ENCODE measurements around the gene SLC6A18.
"Not testable (repeated sequence)": the region's sequence is repeated elsewhere in the genome, so short reads cannot be mapped to it uniquely, and the experiment has no call there.

Gene SLC6A18

DNA sequence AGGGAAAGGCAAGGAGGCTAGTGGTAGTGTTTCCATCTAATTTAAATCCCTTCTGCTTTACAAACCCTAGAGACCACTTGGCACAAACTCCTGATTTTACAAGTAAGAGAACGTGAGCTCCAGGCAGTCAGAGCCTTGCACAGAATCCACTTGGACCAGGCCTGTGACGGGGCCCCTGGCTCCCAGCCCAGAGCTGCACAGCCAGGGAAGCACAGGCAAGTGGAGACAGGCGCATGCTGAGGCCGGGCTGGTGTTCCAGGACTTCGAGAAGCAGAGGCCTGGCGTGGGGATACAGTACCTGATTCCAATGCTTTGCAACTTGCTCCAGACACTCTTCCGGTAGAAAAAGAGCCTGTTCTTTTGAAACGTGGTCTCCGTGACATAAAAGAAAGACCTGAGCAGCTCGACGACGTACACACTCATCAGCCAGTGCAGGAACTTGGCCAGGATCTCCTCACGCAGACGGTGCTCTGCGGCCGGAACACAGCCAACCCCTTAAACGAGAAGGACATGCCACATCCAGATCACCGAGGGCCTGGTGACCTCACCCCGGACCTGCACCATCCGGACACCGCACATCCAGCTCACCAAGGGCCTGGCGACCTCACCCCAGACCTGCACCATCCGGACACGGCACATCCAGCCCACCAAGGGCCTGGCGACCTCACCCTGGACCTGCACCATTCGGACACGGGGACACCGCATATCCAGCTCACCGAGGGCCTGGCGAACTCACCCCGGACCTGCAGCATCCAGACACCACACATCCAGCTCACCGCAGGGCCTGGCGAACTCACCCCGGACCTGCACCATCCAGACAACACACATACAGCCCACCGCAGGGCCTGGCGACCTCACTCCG is 57.2 kb downstream of the SLC6A18 start:
- no peak for DNase-seq (ENCODE audit: insufficient read length, low spot score)
- no peak for FAIRE-seq

DNA sequence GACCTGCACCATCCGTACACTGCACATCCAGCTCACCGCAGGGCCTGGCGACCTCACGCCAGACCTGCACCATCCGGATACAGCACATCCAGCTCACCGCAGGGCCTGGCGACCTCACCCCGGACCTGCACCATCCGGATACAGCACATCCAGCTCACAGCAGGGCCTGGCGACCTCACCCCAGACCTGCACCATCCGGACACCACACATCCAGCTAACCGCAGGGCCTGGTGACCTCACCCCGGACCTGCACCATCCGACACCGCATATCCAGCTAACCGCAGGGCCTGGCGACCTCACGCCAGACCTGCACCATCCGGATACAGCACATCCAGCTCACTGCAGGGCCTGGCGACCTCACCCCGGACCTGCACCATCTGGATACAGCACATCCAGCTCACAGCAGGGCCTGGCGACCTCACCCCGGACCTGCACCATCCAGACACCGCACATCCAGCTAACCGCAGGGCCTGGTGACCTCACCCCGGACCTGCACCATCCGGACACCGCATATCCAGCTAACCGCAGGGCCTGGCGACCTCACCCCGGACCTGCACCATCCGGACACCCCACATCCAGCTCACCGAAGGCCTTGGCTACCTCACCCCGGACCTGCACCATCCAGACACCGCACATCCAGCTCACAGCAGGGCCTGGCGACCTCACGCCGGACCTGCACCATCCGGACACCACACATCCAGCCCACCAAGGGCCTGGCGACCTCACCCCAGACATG is 58.0 kb downstream of the SLC6A18 start:
- FAIRE-seq; DNase-seq (ENCODE audit: insufficient read length, low spot score): not testable (repeated sequence)

More for the DNA sequence above, 57.2 kb downstream of the SLC6A18 start:
- TF ChIP-seq TAF1 (IDR thresholded peaks at IDR 0.05; ENCODE audit: low read depth, low read length): no peak
- no peak for TF ChIP-seq PAX5 (IDR thresholded peaks at IDR 0.05; ENCODE audit: insufficient read depth, low read length, severe bottlenecking)
- no peak for TF ChIP-seq POLR2AphosphoS5 (IDR thresholded peaks at IDR 0.05; ENCODE audit: low read depth, low read length)
- no peak for TF ChIP-seq POU2F2 (IDR thresholded peaks at IDR 0.05; ENCODE audit: low read depth, low read length)

DNA sequence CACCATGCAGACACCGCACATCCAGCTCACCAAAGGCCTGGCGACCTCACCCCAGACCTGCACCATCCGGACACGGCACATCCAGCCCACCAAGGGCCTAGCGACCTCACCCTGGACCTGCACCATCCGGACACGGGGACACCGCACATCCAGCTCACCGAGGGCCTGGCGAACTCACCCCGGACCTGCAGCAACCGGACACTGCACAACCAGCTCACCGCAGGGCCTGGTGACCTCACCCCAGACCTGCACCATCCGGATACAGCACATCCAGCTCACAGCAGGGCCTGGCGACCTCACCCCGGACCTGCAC is 58.5 kb downstream of the SLC6A18 start:
- FAIRE-seq; DNase-seq (ENCODE audit: insufficient read length, low spot score): not testable (repeated sequence)

DNA sequence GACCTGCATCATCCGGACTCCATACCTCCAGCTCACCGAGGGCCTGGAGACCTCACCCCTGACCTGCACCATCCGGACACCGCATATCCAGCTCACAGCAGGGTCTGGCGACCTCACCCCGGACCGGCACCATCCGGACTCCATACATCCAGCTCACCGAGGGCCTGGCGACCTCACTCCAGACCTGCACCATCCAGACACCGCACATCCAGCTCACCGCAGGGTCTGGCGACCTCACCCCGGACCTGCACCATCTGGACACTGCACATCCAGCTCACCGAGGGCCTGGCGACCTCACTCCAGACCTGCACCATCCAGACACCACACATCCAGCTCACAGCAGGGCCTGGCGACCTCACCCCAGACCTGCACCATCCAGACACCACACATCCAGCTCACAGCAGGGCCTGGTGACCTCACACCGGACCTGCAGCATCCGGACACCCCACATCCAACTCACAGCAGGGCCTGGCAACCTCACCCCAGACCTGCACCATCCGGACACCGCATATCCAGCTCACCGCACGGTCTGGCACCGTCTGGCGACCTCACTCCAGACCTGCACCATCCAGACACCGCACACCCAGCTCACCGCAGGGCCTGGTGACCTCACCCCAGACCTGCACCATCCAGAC is 59.3 kb downstream of the SLC6A18 start:
- not testable (repeated sequence) for FAIRE-seq; DNase-seq (ENCODE audit: insufficient read length, low spot score)

DNA sequence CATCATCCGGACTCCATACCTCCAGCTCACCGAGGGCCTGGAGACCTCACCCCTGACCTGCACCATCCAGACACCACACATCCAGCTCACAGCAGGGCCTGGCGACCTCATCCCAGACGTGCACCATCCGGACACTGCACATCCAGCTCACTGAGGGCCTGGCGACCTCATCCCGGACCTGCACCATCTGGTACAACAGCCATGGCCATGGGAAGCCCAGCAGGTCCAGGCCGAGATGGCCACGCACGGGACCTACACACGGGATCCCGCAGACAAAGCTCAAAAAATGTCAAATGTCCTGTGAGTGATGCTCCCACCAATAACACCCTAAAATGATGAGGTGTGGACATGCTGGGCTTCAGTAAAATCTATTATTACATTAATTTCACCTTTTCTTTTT is 60.0 kb downstream of the SLC6A18 start:
- no peak for DNase-seq (ENCODE audit: insufficient read length, low spot score)
- no peak for TF ChIP-seq POLR2A (IDR thresholded peaks at IDR 0.05; ENCODE audit: low read depth, low read length)
- TF ChIP-seq TAF1 (IDR thresholded peaks at IDR 0.05; ENCODE audit: low read depth, low read length): no peak
- no peak for TF ChIP-seq SPI1 (IDR thresholded peaks at IDR 0.05; ENCODE audit: low read depth, low read length)
- TF ChIP-seq POU2F2 (IDR thresholded peaks at IDR 0.05; ENCODE audit: low read depth, low read length): no peak
- no peak for TF ChIP-seq POLR2AphosphoS5 (IDR thresholded peaks at IDR 0.05; ENCODE audit: low read depth, low read length)
- TF ChIP-seq PAX5 (IDR thresholded peaks at IDR 0.05; ENCODE audit: insufficient read depth, low read length, severe bottlenecking): no peak
- FAIRE-seq: no peak

DNA sequence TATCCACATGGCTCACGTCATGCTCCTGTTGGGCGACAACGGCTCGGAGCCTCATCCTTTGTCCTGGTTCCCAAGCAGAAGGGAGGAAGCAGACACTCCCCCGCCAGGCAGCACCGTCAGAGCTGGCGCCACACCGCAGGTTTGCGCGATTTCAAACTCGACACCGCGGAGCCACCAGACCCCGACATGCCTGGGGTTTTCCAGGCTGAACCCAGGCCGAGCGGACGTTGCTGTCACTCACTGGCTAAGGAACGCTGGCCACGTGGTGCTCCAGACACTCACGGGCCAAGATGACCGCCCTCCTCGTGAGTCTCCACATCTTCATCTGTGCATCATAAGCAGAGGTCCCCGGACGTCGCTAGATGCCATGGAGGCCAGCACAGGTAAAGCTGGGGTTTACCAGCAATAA is 60.7 kb downstream of the SLC6A18 start:
- TF ChIP-seq PAX5 (IDR thresholded peaks at IDR 0.05; ENCODE audit: insufficient read depth, low read length, severe bottlenecking) (no peak), TAF1 (IDR thresholded peaks at IDR 0.05; ENCODE audit: low read depth, low read length) (no peak), POLR2AphosphoS5 (IDR thresholded peaks at IDR 0.05; ENCODE audit: low read depth, low read length) (no peak), POLR2A (IDR thresholded peaks at IDR 0.05; ENCODE audit: low read depth, low read length) (no peak), POU2F2 (IDR thresholded peaks at IDR 0.05; ENCODE audit: low read depth, low read length) (no peak), SPI1 (IDR thresholded peaks at IDR 0.05; ENCODE audit: low read depth, low read length) (no peak)
- FAIRE-seq (no peak), DNase-seq (ENCODE audit: insufficient read length, low spot score) (no peak)

DNA sequence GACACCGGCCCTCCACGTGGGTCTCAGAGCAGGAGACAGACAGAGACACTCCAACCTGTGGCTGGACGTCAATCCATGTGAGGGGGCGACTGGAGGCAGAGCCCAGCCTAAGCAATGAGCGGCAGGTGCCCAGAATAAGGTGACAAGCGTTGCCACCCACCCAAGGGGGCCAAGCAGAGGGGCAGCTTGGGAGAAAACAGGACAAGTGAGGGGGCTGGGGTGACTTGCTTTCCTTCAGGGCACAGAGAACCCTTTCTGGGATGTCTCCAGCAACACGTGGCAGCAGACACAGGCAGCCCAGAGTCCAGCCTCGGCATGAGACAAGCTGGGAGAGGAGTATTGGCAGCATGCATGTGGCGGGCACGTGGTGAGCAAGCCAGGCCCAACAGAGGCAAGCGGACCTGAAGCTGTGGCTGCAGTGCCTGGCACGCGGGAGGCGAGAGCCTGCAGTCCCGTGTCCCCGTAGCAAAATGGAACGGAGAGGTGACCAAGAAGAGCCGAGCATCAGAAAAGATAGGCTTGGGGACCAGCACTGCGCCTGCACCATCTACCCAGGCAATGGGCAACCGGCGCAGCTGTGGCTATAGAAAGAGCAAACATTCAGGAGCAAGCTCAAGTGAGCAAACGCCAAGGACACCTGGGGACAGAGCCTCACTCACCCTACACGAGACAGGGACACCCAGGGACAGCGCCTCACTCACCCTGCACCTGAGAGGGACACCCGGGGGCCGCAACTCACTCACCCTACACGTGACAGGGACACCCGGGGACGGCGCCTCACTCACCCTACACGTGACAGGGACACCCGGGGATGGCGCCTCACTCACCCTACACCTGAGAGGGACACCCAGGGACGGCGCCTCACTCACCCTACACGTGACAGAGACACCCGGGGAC is 63.5 kb downstream of the SLC6A18 start:
- DNase-seq (ENCODE audit: insufficient read length, low spot score): no peak
- no peak for FAIRE-seq
- TF ChIP-seq PAX5 (IDR thresholded peaks at IDR 0.05; ENCODE audit: insufficient read depth, low read length, severe bottlenecking) (no peak), POLR2AphosphoS5 (IDR thresholded peaks at IDR 0.05; ENCODE audit: low read depth, low read length) (no peak), SPI1 (IDR thresholded peaks at IDR 0.05; ENCODE audit: low read depth, low read length) (no peak), TAF1 (IDR thresholded peaks at IDR 0.05; ENCODE audit: low read depth, low read length) (no peak), POU2F2 (IDR thresholded peaks at IDR 0.05; ENCODE audit: low read depth, low read length) (no peak), POLR2A (IDR thresholded peaks at IDR 0.05; ENCODE audit: low read depth, low read length) (no peak)

DNA sequence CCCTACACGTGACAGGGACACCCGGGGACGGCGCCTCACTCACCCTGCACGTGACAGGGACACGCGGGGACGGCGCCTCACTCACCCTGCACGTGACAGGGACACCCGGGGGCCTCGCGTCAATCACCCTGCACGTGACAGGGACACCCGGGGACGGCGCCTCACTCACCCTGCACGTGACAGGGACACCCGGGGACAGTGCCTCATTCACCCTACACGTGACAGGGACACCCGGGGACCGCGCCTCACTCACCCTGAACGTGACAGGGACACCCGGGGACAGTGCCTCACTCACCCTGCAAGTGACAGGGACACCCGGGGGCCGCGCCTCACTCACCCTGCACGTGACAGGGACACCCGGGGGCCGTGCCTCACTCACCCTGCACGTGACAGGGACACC is 64.4 kb downstream of the SLC6A18 start:
- not testable (repeated sequence) for FAIRE-seq; DNase-seq (ENCODE audit: insufficient read length, low spot score)

DNA sequence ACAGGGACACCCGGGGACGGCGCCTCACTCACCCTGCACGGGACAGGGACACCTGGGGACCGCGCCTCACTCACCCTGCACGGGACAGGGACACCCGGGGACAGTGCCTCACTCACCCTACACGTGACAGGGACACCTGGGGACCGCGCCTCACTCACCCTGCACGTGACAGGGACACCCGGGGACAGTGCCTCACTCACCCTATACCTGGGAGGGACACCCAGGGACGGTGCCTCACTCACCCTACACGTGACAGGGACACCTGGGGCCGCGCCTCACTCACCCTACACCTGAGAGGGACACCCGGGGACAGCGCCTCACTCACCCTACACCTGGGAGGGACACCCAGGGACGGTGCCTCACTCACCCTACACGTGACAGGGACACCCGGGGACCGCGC is 65.8 kb downstream of the SLC6A18 start:
- FAIRE-seq; DNase-seq (ENCODE audit: insufficient read length, low spot score): not testable (repeated sequence)

DNA sequence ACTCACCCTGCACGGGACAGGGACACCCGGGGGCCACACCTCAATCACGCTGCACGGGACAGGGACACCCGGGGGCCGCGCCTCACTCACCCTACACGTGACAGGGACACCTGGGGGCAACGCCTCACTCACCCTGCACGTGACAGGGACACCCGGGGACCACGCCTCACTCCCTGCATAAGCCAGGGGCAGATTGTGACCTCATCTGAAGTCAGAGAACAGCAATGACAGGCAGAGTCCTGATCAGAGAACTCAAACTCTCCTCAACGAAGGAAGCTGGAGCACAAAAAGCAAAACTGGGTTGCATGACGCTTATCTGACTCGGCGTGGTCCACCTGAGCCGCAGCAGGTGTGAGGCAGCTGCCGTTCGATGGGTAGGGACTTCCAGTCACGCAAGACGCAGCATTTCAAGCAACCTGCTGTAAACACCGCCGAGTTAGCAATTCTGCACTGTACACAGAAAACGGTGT is 66.5 kb downstream of the SLC6A18 start:
- DNase-seq (ENCODE audit: insufficient read length, low spot score) (no peak), FAIRE-seq (no peak)
- TF ChIP-seq SPI1 (IDR thresholded peaks at IDR 0.05; ENCODE audit: low read depth, low read length) (no peak), POU2F2 (IDR thresholded peaks at IDR 0.05; ENCODE audit: low read depth, low read length) (no peak)
